Right hindlimb (tissue), 1 donor: ENCODE results near the gene CFDP1.
"Not testable (repeated sequence)": the region's sequence is repeated elsewhere in the genome, so short reads cannot be mapped to it uniquely, and the experiment has no call there.

Source experiments
- DNase-seq: peaks from one replicate; pipeline ENCODE4 v3.0.0-alpha.2; 2018

Gene CFDP1

GRCh38 chr16:75458439-75458838 lies 25.1 kb upstream of the CFDP1 start:
- no peak for DNase-seq

GRCh38 chr16:75458029-75458428 lies 24.7 kb upstream of the CFDP1 start:
- no peak for DNase-seq

GRCh38 chr16:75457485-75458021 lies 24.2 kb upstream of the CFDP1 start:
- DNase-seq, result no peak

GRCh38 chr16:75456971-75457370 lies 23.7 kb upstream of the CFDP1 start:
- DNase-seq, result no peak

GRCh38 chr16:75456486-75456885 lies 23.2 kb upstream of the CFDP1 start:
- DNase-seq, result not testable (repeated sequence)

- no peak for DNase-seq
Measured at GRCh38 chr16:75455677-75456076, 22.4 kb upstream of the CFDP1 start.

- DNase-seq, result no peak
Measured at GRCh38 chr16:75452464-75453190, 19.3 kb upstream of the CFDP1 start.

GRCh38 chr16:75446416-75446815 lies 13.1 kb upstream of the CFDP1 start:
- DNase-seq, result no peak

- no peak for DNase-seq
Measured at GRCh38 chr16:75445298-75445697, 12.0 kb upstream of the CFDP1 start.

- DNase-seq, result no peak
Measured at GRCh38 chr16:75443298-75443697, 10.0 kb upstream of the CFDP1 start.

GRCh38 chr16:75433732-75434413 lies 570 bp upstream of the CFDP1 start:
- DNase-seq, result peak; percentile 87

- no peak for DNase-seq
Measured at GRCh38 chr16:75429621-75430403, 3.5 kb downstream of the CFDP1 start.

GRCh38 chr16:75426524-75426923 lies 6.8 kb downstream of the CFDP1 start:
- DNase-seq, result not testable (repeated sequence)

GRCh38 chr16:75424105-75424762 lies 9.1 kb downstream of the CFDP1 start:
- not testable (repeated sequence) for DNase-seq

GRCh38 chr16:75423723-75424104 lies 9.6 kb downstream of the CFDP1 start:
- no peak for DNase-seq

GRCh38 chr16:75421820-75422126 lies 11.5 kb downstream of the CFDP1 start:
- no peak for DNase-seq

GRCh38 chr16:75420987-75421819 lies 12.1 kb downstream of the CFDP1 start:
- peak; percentile 82 for DNase-seq

- DNase-seq, result no peak
Measured at GRCh38 chr16:75416904-75417565, 16.3 kb downstream of the CFDP1 start.

- no peak for DNase-seq
Measured at GRCh38 chr16:75415169-75415905, 18.0 kb downstream of the CFDP1 start.

- no peak for DNase-seq
Measured at GRCh38 chr16:75413951-75414350, 19.4 kb downstream of the CFDP1 start.

- DNase-seq, result no peak
Measured at GRCh38 chr16:75406943-75407342, 26.4 kb downstream of the CFDP1 start.
